ENCODE results near the gene DLX1.
"Not testable (repeated sequence)": the region's sequence is repeated elsewhere in the genome, so short reads cannot be mapped to it uniquely, and the experiment has no call there.

The DLX1 gene

GRCh38 chr2:172116107-172116506 lies 30.8 kb downstream of the DLX1 start:
- DNase-seq: no peak

- no peak for DNase-seq
These were observed 33.8 kb downstream of the DLX1 start for GRCh38 chr2:172119089-172119488.

- DNase-seq: no peak
These were observed 34.8 kb downstream of the DLX1 start for GRCh38 chr2:172120118-172120517.

GRCh38 chr2:172128484-172128883 lies 43.2 kb downstream of the DLX1 start:
- no peak for DNase-seq

GRCh38 chr2:172129404-172129803 lies 44.1 kb downstream of the DLX1 start:
- DNase-seq: no peak

GRCh38 chr2:172131713-172132555 lies 46.6 kb downstream of the DLX1 start:
- DNase-seq: no peak

GRCh38 chr2:172134270-172134669 lies 49.0 kb downstream of the DLX1 start:
- DNase-seq: peak; percentile 37

- no peak for DNase-seq
These were observed 50.1 kb downstream of the DLX1 start for GRCh38 chr2:172135446-172135845.

- DNase-seq: no peak
These were observed 51.8 kb downstream of the DLX1 start for GRCh38 chr2:172137109-172137508.

- DNase-seq: no peak
These were observed 52.6 kb downstream of the DLX1 start for GRCh38 chr2:172137943-172138342.

- not testable (repeated sequence) for DNase-seq
These were observed 53.4 kb downstream of the DLX1 start for GRCh38 chr2:172138727-172139126.

Data from NCI-H146 (cell line).